Fibroblast of villous mesenchyme (primary cell): ENCODE measurements around the gene IDH2. TPM values are rescaled to one million over a fixed set of nuclear protein-coding genes. Genes with fewer than 3 reads are reported as not detected.
A peak's percentile ranks its signal among the peaks of the same experiment; 100 is the strongest.

ENCODE experiments used
- DNase-seq: peaks from one replicate; pipeline ENCODE4 v3.0.0-alpha.2; 2010; ENCODE audit warnings: low read depth
- H3K4me3 ChIP-seq: 2 replicates; pipeline ENCODE4 v1.5.1; 2011; ENCODE audit warnings: low read depth, mild to moderate bottlenecking, low read length
- CTCF ChIP-seq: IDR thresholded peaks from 2 replicates; pipeline ENCODE4 v1.5.1; 2012; ENCODE audit warnings: low read depth, mild to moderate bottlenecking, low read length; ENCODE audit not compliant: insufficient read depth
- small RNA-seq: library from RNA; depleted of rRNA; stranded (forward); fragments of <200 nt; gene quantifications from one replicate; pipeline ENCODE3, GENCODE V24; 2012
- total RNA-seq: library from RNA; depleted of rRNA; stranded (reverse); fragments of >200 nt; gene quantifications from 2 replicates; pipeline ENCODE4 v1.2.3, GENCODE V29; 2012

Gene IDH2
- total RNA-seq, 1 donor = 70.4 TPM

- no peak overlapping the region for H3K4me3 ChIP-seq
- peak; percentile 69 for DNase-seq
- TF ChIP-seq CTCF = no peak
These were observed 67.0 kb downstream of the IDH2 start for GRCh38 chr15:90035095-90035839.

DNA sequence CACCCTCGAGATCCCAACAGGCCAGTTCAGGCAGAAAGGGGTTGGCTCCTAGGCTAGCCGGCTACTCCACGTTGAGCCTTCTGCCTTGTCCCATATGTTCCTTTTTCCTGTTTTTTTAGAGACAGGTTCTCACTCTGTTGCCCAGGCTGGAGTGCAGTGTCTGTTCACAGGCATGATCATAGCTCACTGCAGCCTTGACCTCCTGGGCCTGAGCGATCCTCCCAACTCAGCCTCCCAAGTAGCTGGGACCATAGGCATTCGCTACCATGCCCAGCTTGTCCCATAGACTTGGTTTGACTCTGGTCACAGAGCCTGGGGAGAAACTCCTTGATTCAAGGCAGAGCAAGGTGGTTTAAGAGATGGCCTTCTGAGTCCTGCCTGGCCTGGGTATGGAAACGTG, 68.8 kb downstream of the IDH2 start:
- TF ChIP-seq CTCF = no peak
- H3K4me3 ChIP-seq = no peak overlapping the region

More for the DNA sequence above, 68.8 kb downstream of the IDH2 start:
- DNase-seq = no peak

Small RNA genes within 50 kb of the gene (small RNA-seq; reads per million reads assigned to genes)
- not detected for gene RF00066

Other genes with a start within 250 kb of the IDH2 start
- gene AP3S2, start 208.5 kb downstream of the IDH2 start, total RNA-seq = 49.6 and 73.0 TPM in 2 replicates
- 10.8 and 16.1 TPM in 2 replicates for gene ARPIN, start 189.5 kb downstream of the IDH2 start, total RNA-seq
- 13.0 and 16.8 TPM in 2 replicates for gene ZNF710, start 101.1 kb downstream of the IDH2 start, total RNA-seq
- 16.4 and 21.6 TPM in 2 replicates for gene SEMA4B, start 98.9 kb upstream of the IDH2 start, total RNA-seq
- gene CIB1, start 131.5 kb upstream of the IDH2 start, total RNA-seq = 19.0 and 31.2 TPM in 2 replicates
- gene GDPGP1, start 131.7 kb upstream of the IDH2 start, total RNA-seq = 5.2 and 5.6 TPM in 2 replicates
- gene TTLL13, start 147.1 kb upstream of the IDH2 start, total RNA-seq = under 0.01 and 0.32 TPM in 2 replicates
- gene NGRN, start 163.2 kb upstream of the IDH2 start, total RNA-seq = 72.2 and 88.9 TPM in 2 replicates
- 1.6 and 1.7 TPM in 2 replicates for gene ZNF774, start 249.8 kb upstream of the IDH2 start, total RNA-seq